Stimulated activated CD4-positive, alpha-beta T cell treated with anti-CD3 and anti-CD28 coated beads, Interleukin-2, amount 100 ng/mL, for 4 hours (primary cell): ENCODE results near the gene RAB33B.
"Not testable (repeated sequence)": the region's sequence is repeated elsewhere in the genome, so short reads cannot be mapped to it uniquely, and the experiment has no call there.

Experiments
- DNase-seq: peaks from one replicate; pipeline ENCODE4 v3.0.0-alpha.2; 2020; ENCODE audit warnings: low read depth

Gene RAB33B

DNA sequence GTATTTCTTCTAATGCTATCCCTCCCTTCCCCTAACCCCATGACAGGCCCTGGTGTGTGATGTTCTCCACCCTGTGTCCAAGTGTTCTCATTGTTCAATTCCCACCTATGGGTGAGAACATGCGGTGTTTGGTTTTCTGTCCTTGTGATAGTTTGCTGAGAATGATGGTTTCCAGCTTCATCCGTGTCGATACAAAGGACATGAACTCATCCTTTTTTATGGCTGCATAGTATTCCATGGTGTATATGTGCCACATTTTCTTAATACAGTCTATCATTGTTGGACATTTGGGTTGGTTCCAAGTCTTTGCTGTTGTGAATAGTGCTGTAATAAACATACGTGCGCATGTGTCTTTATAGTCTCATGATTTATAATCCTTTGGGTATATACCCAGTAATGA is 10.6 kb downstream of the RAB33B start:
- DNase-seq, result not testable (repeated sequence)

GRCh38 chr4:139465922-139466321 is 12.0 kb downstream of the RAB33B start:
- DNase-seq, result no peak

DNA sequence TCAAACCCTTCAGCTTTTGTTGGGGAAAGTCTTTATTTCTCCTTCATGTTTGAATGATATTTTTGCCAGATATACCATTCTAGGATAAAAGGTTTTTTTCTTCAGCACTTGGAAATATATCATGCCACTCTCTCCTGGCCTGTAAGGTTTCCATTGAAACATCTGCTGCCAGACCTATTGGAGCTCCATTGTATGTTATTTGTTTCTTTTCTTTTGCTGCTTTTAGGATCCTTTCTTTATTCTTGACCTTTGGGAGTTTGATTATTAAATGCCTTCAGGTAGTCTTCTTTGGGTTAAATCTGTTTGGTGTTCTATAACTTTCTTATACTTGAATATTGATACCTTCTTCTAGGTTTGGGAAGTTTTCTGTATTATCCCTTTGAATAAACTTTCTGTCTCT is 14.8 kb downstream of the RAB33B start:
- DNase-seq, result not testable (repeated sequence)

DNA sequence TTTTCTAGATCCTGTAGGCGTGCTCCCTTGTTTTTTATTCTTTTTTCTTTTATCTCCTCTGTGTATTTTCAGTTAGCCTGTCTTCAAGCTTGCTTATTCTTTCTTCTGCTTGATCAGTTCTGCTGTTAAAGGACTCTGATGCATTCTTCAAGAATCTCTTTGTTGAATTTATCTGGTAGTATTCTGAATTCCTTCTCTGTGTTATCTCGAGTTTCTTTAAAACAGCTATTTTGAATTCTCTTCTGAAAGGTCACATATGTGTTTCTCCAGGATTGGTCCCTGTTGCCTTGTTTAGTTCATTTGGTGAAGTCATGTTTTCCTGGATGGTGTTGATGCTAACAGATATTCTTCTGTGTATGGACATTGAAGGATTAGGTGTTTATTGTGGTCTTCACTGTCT is 15.3 kb downstream of the RAB33B start:
- no peak for DNase-seq

DNA sequence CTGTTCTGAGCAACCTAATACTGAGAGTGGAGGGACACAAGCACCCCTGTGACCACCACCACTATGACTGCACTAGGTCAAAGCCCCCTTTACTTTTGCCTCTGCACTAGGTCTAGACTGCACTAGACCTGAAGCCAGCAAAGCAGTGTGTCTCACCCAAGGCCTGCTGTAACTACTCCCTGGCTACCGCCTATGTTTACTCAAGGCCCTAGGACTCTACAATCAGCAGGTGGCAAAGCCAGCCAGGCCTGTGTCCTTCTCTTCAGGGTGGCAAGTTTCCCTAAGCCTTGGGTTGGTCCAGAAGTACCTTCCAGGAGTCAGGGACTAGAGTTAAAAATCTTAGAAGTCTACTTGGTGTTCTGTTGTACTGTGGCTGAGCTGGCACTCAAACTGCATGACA is 15.9 kb downstream of the RAB33B start:
- DNase-seq, result no peak

- DNase-seq, result no peak
Observed at GRCh38 chr4:139470295-139470694, 16.4 kb downstream of the RAB33B start.

GRCh38 chr4:139470997-139471665 is 17.2 kb downstream of the RAB33B start:
- no peak for DNase-seq

- DNase-seq, result no peak
Observed at GRCh38 chr4:139472852-139473251, 18.9 kb downstream of the RAB33B start.

GRCh38 chr4:139476363-139476762 is 22.4 kb downstream of the RAB33B start:
- no peak for DNase-seq

- no peak for DNase-seq
Observed at GRCh38 chr4:139481465-139481864, 27.5 kb downstream of the RAB33B start.

- no peak for DNase-seq
Observed at GRCh38 chr4:139483000-139483399, 29.1 kb downstream of the RAB33B start.

GRCh38 chr4:139484783-139485311 is 30.9 kb downstream of the RAB33B start:
- DNase-seq, result no peak

GRCh38 chr4:139488442-139488841 is 34.5 kb downstream of the RAB33B start:
- no peak for DNase-seq

- DNase-seq, result no peak
Observed at GRCh38 chr4:139489638-139490037, 35.7 kb downstream of the RAB33B start.

DNA sequence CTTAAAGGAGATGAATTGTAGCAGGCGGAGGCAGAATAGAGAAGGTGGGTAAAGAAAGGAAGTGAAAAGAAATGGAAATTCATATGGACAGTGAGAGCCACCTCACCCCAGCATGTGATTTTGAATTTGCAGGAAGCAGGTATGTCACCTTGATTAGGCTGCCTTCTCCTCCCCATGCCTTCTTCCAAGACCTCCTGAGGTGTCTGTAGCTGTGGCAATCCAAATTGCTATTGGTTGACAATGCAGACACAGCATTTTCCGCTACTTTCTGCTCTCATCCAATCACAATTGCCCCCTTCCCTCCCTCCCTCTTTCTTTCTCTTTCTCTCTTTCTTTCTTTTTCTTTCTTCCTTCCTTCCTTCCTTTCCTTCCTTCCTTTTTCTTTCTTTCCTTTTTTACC is 38.5 kb downstream of the RAB33B start:
- DNase-seq, result no peak

- no peak for DNase-seq
Observed at GRCh38 chr4:139493176-139493575, 39.3 kb downstream of the RAB33B start.

DNA sequence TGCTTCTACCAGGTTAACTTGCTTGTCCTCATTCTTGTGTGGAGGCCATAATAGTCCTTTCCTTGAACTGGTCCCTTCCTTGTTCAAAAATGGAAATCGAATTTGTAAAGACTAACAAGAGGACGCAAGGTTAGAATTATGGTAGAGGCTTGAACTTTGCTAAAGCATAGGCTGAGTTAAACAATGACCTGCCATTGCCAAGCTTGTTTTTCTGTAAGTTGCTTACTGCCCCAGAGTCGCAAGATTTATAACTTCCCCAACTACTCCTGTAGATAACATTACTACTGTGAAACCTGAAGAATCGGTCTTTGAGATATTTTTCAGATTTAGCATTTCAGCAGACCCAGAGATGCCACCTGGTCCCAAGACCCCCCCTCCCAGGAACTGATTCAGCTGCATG is 45.3 kb downstream of the RAB33B start:
- DNase-seq, result no peak

DNA sequence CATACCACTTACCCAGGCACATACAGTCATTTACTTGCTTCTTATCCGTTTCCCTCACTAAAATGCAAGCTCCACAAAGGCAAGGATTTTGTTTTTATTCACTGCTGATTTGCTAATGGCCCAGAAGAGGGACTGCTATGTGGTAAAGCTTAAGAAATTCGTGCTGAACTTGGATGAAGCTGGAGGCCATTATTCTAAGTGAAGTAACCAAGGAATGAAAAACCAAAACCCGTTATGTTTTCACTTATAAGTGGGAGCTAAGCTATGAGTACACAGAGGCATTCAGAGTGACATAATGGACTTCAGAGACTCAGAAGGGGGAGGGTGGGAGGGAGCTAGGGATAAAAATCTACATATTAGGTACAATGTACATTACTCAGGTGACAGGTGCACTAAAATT is 47.2 kb downstream of the RAB33B start:
- DNase-seq, result no peak

- no peak for DNase-seq
Observed at GRCh38 chr4:139501527-139501926, 47.6 kb downstream of the RAB33B start.

DNA sequence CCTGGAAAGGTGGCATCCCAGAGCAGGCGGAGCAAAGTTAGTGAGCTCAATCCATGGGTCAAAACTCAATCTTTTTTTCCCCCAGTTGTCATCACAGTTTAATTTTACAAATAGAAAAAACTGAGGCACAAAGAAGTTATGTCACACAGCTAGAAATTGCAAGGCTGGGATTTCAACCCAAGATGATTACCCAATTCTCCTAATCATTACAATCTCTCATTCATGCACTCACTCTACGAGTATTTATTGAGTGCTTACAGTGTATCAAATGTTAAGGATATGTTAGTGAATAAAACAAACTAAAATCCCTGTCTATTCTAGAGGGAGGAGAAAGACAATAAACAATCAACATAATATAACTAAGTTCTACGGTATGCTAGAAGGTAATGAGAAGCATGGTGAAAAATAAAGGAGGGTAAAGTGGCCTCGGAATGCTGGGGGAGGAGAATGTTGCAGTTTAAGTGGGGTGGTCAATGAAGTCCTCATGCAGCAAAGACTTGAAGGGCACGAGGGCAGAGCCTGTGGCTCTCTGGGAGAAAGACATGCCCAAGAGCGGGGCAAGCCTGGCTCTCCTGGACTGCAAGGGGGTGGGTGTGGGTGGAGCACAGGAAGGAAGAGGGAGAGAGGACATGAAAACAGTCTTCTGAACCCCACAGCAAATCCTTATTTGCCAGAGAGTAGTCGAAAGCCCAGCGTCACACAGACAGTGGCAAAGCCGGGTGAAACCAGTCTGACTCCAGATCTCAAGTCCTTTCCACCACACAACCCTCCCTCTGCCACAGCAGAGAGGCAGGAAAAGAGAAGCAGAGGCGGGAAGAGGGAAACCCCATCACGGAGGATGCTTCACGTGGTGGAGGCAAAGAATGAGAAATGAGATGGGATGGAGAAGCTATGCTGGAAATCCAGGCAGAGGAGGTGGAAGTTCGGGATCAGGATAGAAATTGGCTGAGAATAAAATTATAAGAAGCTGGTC is 48.3 kb downstream of the RAB33B start:
- no peak for DNase-seq

DNA sequence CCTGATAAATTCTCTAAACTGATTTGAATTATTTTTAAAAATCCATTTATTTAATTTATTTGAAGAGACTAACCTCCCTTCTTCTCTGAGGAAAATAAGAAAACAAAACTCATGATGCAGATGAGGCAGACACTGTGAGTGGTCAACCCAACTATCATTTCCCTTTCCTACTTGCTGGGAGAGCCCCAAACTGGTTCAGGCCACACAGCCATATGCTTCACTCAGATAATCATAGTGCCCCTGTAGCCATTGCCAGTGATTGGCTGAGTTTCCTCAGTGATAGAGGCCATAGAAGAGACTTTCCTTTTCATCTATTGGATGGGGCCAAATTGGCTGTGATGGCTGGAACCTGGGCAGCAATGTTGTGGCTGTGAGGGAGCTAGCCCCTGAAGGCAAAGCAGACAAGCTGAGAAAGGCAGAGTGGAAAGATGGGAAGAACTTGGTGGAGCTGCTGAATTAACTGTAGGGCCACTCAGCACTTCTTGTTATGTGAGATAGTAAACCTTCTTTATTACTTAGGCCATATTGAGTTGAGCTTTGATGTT is 49.8 kb downstream of the RAB33B start:
- no peak for DNase-seq

- no peak for DNase-seq
Observed at GRCh38 chr4:139506774-139507173, 52.9 kb downstream of the RAB33B start.
